Left kidney (tissue), 2 donors: Measurements from ENCODE around the gene CHTF18. TPM values are rescaled to one million over a fixed set of nuclear protein-coding genes. Genes with fewer than 3 reads are reported as not detected.
"Not testable (repeated sequence)": the region's sequence is repeated elsewhere in the genome, so short reads cannot be mapped to it uniquely, and the experiment has no call there.

Source experiments
- DNase-seq: peaks from one replicate; pipeline ENCODE4 v3.0.0-alpha.2; 2013
- polyA plus RNA-seq: library from polyadenylated mRNA; unstranded; fragments of 120-200 nt; gene quantifications from one replicate; pipeline ENCODE4 v1.2.1, GENCODE V29; 2013; ENCODE audit not compliant: insufficient read length

Gene CHTF18
- polyA plus RNA-seq, 1 donor: 22.9 TPM

DNA sequence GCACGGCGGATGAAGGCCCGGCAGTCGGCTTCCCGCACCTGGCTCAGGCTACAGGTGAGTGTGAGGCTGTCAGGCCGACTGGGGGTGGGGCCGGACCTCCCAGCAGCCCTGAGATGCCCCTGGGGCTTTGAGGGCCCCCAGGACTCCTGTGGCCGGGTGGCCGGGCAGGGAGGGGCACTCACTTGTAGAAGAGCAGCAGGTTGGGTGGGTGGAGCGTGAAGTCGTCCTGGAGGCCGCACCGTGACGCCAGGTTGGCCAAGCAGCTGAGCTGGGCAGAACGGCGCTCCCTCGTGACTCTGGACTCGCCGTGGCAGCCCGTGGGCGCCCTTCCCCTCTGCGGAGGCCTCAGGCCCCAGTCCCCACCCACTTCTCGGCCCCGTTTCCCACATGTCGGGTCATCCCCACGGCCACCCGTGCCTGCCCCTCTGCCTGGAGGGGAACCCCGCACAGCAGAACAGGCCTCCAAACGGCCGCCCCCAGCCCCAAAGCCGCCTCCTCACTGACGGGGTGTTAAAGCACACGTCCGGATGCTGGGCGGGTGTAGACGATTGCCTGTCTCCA is 13.1 kb upstream of the CHTF18 start:
- no peak for DNase-seq

DNA sequence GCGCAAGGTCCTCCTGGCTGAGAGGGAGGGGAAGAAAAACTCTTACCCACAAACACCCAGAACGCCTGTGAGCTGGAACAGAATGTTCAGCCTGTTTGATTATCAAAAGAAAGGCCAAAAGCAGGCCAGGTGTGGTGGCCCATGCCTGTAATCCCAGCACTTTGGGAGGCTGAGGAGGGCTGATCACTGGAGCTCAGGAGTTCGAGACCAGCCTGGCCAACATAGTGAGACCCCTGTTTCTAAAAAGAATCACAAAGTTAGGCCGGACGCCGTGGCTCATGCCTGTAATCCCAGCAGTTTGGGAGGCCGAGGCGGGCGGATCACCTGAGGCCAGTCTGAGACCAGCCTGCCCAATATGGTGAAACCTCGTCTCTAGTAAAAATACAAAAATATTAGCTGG is 12.1 kb upstream of the CHTF18 start:
- DNase-seq: not testable (repeated sequence)

DNA sequence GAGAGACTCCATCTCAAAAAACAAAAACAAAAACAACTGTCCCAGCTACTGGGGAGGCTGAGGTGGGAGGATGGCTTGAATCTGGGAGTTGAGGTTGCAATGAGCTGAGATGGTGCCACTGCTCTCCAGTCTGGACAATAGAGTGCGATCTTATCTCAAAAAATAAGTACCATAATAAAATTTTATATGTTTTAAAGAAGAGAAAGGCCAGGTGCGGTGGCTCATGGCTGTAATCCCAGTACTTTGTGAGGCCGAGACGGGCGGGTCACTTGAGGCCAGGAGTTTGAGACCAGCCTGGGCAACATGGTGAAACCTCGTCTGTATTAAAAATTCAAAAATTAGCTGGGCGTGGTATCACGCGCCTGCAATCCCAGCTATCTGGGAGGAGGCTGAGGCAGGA is 11.6 kb upstream of the CHTF18 start:
- DNase-seq: no peak

DNA sequence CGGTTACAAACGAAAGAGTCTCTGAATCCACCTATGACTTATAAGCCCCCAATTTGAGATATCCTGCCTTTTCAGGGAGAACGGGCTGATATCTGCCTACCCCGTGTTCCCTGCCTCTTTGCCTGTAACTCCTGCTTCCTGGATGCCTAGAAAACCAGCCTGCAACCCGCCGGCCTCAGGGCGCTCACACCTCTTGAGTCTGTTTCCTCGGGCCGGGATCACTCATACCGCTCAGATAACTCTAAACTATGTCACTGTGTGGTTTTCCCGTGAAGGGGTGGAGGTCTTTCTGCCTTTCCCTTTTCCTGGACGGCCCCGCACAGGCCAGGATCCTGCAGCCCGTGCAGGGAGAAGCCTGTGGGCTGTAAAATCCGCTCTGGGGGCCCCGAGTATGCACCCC is 10.6 kb upstream of the CHTF18 start:
- DNase-seq: no peak

DNA sequence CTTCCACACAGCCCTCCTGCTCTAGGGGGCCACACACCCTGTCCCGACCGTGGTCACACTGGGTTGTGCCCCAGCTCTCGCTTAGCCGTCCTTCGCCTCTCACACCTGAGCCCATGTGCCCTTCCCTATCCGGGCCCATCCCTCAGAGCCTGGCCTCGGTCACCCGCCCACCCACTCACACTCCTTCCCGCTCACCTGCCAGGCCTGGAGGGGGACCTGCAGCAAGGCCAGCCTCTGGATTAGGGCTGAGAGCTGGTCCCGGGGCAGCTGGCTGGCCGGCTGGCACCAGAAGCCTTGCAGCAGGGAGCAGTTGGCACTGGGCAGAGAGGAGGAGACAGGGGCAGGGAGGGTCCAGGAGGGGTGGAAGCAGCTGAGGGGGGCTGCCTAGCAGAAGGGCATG is 10.0 kb upstream of the CHTF18 start:
- DNase-seq: no peak

DNA sequence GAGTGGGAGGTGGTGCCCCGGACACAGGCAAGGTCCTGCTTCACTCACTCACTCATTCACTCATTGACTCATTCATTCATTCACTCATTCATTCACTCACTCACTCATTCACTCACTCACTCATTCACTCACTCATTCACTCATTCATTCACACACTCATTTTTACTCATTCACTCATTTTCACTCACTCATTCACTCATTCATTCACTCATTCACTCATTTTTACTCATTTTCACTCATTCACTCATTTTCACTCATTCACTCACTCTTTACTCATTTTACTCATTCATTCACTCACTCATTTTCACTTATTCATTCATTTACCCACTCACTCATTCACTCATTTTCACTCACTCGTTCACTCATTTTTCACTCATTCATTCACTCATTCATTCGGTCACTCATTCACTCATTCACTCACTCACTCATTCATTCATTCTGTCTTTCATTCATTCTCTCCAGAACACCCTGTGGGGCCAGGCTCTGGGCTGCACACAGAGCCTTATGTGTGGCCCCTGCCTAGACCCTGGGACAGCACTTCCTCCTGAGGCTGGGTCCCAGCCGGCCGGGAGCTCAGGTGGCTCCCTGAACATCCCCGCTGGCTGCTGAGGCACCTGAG is 9.4 kb upstream of the CHTF18 start:
- no peak for DNase-seq

DNA sequence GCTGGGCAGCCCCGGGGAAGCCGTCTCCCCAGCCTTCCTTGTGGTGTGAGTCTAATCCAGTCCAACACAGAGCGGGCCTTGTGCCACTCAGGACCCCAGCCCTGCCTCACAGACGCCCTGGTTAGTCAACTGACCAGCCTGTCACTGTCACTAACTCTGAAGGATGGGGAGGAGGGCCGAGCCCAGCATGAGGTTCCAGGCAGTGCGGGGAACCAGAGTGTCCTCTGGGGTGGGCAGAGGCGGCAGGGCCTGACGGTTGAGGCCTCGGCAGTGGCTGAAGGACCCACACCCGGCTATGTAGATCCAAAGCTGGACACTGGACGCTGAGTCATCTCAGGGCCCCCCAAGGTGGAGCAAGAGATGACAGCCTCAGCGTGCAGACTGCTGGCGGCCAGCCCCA is 8.9 kb upstream of the CHTF18 start:
- DNase-seq: no peak

DNA sequence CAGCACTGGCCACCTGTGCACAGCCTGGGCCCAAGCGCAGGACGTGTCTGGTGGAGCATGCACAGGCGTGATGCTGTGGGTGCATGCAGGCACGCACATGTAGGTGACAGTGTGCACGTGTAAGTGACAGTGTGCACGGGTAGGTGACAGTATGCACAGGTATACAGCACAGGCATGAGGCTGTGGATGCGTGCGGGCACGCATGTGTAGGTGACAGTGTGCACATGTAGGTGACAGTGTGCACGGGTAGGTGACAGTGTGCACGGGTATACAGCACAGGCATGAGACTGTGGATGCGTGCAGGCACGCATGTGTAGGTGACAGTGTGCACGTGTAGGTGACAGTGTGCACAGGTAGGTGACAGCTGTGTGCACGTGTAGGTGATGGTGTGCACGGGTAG is 8.1 kb upstream of the CHTF18 start:
- no peak for DNase-seq

DNA sequence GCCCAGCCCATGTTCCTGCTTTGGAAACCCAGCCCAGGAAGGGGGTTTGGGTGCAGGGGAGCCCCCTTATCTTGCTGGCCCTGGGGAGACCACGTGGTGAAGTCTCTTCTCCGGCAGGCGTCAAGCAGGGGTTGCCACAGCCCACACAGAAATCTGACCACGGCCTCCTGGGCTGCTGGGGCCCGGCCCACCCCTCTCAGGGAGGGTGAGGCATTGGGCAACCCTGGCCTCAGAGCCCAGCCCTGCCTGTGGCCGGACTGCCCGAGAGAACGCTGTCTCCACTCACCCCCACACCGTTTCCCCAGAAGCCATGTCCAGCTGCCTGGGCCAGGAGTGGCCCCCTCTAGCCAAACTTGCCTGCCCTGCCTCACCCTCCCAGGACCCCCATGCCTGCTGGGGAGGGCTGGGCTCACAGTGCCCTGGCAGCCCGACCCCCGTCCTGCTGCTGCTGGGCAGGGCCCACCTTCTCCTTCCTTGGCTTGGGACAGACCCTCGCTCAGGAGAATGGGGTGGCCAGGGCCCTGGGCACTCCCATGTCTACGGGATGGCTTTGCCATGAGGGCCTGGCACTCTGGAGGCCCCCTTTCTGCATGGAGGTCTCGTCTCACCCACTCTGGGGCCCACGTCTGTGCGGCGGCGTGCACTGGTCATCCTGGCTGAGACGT is 6.9 kb upstream of the CHTF18 start:
- DNase-seq: no peak

DNA sequence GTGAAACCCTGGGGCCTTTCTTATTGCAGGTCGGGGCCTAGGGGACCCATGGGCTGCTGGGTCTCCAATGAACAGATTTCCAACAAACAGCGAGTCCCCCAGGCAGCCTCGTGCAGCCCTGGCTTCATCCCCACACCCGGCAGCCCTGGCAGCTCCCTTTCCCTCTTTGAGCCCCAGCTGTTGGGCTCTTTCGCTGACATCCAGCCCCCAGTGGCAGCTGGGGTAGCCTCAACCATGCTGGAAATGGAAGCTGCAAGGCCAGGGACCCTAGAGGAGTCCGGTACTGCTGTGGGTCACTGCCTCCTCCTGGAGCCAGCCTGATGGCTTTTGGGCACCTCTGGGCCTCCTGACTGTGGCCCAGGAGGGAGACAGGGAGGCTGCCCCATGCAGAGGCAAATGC is 6.2 kb upstream of the CHTF18 start:
- DNase-seq: no peak

DNA sequence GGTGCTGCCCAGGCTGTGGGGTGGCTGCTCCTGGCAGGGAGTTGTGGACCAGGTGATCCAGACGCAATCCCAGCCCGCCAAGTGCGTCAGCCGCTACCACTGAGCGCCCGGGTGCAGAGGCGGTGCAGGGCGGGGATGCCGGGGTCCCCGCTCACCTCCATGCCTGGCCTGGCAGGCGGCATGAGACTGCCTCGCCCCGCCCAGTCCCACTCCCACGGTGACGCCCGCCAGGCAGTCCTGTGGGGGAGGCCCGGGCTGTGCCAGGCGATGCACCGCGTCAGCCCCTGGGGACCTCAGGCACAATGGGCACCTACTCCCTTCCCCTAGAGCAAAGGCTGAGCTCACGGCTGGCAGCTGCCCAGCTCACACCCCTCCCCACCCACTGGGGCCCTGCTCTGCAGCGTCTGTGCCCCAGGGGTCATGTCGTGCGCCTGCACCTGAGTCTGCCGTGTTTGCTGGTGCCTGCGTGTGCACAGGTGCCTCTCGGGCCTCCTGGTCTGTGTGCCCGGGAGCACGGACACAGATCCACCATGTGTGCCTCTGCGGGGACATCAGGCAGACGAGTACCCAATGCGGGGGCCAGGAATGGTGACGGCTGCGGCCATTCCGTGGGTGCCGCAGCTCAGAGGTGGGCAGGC is 5.5 kb upstream of the CHTF18 start:
- no peak for DNase-seq

DNA sequence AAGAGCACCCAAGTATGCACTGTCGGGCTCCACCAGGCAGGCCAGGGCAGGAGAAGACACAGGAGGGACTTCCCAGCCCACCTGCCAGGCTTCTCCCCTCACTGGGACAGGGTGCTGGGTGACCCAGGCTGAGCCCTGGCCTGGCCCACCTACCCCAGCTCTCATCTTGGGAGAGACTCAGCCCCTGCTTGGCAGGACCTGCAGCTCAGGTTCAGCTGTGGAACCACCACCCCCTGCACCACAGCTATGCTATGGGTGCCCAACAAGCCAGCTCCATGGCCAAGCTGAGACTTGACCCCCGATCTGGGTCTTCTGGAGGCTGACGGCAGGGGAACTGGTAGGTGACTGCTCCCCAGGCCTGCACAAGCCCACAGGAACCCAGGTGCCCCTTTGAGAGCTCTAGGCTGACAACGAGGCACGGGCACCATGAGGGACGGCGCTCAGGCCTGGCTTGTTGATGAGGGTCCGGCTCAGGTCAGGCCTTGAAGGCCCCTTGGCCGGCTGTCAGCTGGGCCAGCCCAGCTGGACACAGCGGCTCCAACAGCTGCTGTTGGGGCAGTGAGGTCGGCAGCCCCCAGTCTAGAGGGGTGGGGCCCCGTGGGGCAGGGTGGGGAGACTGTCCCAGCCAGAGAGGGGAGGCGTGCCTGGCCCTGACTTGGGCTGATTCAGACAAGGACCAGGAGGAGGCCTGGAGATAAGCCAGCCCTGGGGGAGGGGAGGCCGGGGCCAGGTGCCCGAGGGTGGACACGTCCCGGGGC is 4.8 kb upstream of the CHTF18 start:
- no peak for DNase-seq

DNA sequence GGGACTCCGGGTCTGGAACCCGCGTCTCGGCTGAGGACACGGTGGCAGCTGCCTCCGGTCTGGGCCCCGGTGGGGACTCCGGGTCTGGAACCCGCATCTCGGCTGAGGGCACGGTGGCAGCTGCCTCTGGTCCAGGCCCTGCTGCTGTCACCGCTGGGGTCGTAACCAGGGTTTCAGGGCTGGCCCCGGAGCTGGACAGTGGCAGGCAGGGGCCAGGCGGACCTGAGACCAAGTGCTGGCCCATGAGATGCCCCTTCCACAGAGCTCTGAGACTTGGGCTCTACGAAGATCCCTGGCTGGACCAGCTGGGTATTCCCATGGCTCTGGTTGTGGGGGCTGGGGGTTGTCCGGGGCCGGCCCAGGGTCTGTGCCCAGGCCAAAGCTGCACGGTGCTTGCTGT is 4.0 kb upstream of the CHTF18 start:
- no peak for DNase-seq

DNA sequence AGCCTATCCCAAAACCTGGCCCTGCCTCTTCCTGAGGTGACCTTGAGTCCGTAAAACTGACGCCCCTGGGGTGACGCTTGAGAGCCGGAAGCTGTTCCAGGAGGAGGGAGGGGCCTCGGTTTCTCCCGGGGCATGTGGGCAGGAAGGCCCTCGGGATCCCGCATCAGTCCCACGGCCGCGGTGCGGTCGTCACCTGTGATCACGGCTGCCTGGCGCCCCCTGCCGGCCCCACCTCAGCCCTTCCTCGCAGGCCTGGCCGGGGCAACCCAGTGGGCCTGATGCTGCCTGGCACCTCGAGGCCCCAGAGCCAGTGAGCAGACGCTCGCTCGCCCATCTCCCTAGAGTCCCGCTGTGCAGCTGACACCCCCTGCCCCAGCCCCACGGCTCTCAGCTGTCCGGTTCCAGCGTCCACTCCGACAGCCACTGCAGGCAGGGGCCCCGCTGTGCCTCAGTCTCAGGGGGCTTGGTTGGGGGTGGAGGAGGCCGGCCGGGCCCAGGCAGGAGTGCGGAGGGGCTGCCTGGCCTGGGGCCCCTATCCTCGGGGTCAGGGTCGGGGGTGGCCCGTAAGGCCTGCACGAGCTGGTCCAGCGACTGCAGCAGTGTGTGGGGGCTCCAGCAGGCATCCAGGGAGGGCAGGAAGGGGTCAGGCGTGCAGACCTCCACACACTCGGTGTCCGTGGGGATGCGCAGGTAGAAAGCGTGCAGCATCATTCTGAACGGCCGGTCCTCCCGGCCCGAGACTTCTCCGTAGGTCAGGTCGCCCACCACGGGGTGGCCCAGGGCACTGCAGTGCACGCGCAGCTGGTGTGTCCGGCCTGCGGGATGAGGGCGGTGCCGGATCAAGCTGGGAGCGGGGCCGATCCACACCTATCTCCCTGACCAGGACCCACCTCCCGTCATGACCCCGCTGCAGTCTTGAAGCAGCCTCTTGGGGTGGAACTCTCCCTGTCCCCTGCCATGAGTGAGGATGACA is 2.6 kb upstream of the CHTF18 start:
- DNase-seq: no peak

DNA sequence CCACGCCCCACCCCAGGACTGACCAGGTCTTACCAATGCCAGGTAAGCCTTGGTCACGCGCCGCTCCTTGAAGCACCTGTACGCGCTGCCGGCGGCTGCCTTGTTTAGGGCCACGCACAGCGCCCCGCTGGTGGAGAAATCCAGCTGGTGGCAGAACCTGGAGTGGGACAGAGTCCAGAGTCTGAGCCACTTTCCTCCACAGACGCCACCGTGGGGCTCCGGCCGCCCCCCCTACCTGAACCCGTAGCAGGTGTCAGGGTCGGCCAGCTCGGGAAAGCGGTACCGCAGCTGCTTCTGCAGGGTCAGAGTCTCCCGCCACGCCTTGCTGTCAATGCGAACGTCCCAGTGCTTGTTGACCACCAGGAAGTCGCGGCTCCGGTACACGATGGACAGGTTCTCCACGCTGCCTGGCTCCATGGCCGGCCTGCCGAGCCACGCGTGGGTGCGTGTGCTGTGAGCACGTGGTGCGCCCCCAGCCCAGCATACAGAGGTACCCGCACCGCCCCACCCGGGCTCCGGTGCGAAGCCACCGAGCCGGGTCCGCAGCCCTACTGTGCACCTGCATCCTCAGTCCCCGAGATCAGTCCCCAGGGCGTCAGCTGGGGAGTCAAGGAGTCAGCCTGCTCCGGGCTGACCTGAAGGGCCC is 976 bp upstream of the CHTF18 start:
- no peak for DNase-seq

DNA sequence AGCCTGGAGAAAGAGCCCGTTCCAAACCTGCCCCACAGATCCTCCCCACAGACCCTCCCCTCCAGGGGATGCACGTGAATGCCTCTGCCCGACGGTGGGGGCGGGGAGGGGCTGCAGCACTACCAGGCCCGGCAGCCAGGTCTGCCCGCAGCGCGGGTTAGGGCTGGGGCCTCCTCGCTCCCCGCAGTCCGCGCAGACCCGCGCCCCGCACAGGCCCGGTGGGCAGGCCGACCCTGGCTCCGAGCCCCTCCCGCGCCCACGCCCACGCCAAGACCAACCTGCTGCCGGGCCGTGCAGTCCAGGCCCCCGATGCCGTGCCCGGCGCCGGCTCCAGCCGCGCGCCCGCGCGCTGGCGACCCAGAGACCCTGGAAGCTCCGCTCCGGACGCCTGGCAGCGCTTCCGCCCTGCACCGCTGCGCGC is 432 bp upstream of the CHTF18 start, which contains the start of gene RPUSD1:
TSS of gene RPUSD1 (minus strand) at position 404 of the 421 bp plus-strand sequence. CDS start 644 bp downstream, outside the sequence.
- DNase-seq: no peak

DNA sequence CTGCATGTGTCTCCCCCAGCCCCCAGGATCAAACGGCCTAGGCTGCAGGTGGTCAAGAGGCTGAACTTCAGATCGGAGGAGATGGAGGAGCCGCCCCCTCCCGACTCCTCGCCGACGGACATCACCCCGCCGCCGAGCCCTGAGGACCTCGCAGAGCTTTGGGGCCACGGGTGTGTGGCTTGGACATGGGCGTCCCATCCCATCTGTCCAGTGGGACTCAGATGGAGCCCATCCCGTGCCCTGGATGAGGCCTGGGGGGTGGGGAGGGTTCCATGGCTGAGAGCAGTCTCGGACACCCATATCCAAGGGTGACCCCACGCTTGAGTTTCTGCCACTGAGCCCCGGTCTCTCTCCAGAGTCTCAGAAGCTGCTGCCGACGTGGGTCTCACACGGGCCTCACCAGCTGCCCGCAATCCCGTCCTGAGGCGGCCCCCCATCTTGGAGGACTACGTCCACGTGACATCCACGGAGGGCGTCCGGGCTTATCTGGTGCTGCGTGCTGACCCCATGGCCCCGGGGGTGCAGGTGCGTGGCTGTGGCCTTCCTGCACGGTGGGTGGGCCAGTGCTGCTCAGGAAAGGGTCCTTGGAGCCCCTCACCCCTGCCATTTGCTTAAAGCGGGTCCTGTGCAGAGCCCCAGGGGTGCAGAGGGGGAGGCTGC is 901 bp downstream of the CHTF18 start:
- no peak for DNase-seq

DNA sequence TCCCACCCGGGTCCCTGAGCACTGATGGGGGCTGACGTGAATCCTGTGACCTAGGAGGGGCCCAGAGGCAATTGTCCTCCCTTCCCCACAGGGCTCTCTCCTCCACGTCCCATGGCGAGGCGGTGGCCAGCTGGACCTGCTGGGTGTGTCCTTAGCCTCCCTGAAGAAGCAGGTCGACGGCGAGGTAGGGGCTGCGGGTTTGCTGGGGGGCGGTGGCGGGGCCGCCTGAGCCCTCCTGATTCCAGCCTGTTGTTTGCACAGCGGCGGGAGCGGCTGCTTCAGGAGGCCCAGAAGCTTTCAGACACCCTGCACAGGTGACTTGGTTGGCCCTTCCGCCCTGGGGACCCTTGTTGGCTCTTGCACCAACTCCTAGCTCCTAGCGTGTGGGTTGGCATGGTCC is 1.7 kb downstream of the CHTF18 start:
- no peak for DNase-seq

DNA sequence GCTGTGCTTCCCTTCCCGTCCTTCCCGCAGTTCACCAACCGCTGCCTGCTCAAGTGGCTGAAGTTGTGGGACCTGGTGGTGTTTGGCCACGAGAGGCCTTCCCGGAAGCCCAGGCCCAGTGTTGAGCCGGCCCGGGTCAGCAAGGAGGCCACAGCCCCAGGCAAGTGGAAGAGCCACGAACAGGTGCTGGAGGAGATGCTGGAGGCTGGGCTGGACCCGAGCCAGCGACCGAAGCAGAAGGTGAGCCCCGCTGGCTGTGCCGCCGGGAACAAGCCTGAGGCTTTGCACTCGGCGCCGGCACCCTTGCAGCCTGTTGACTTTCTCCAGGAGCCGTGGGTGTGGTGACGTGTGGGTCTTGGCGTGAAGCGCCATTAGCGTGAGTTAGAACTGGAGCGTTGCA is 2.7 kb downstream of the CHTF18 start:
- DNase-seq: no peak
